IPS-18a (cell line): Measurements from ENCODE around the gene TELO2.

Experiments
- H3K27ac ChIP-seq: one replicate; pipeline ENCODE4 v1.5.1; 2013; ENCODE audit warnings: low read length
- H3K27me3 ChIP-seq: one replicate; pipeline ENCODE4 v1.6.1; 2013; ENCODE audit warnings: mild to moderate bottlenecking, low read length; ENCODE audit not compliant: control insufficient read depth, insufficient read depth
- H3K36me3 ChIP-seq: one replicate; pipeline ENCODE4 v1.6.1; 2013; ENCODE audit warnings: low read depth, low read length; ENCODE audit not compliant: control insufficient read depth
- H3K4me1 ChIP-seq: one replicate; pipeline ENCODE4 v1.6.1; 2013; ENCODE audit warnings: low read depth, low read length; ENCODE audit not compliant: control insufficient read depth
- H3K4me3 ChIP-seq: one replicate; pipeline ENCODE4 v1.5.1; 2013; ENCODE audit warnings: low read length
- H3K9ac ChIP-seq: one replicate; pipeline ENCODE4 v1.6.1; 2013; ENCODE audit warnings: mild to moderate bottlenecking, low read length, moderate library complexity
- H3K9me3 ChIP-seq: one replicate; pipeline ENCODE4 v1.6.1; 2013; ENCODE audit warnings: low read depth, low read length; ENCODE audit not compliant: control insufficient read depth

Gene TELO2

GRCh38 chr16:1496464-1496863, 3.3 kb downstream of the TELO2 start:
- Histone ChIP-seq H3K27me3 (no peaks in the 10 kb centered on the region), H3K9ac (no peak overlapping the region), H3K36me3 (peaks cover 32% of the 10 kb centered on the region), H3K4me1 (no peaks in the 10 kb centered on the region), H3K9me3 (no peaks in the 10 kb centered on the region), H3K4me3 (no peak overlapping the region), H3K27ac (no peak overlapping the region)

GRCh38 chr16:1497014-1497598, 3.9 kb downstream of the TELO2 start:
- Histone ChIP-seq H3K27me3 (no peaks in the 10 kb centered on the region), H3K27ac (no peak overlapping the region), H3K9ac (no peak overlapping the region), H3K36me3 (peaks cover 35% of the 10 kb centered on the region), H3K4me3 (no peak overlapping the region), H3K9me3 (no peaks in the 10 kb centered on the region), H3K4me1 (no peaks in the 10 kb centered on the region)

- Histone ChIP-seq H3K36me3 (peaks cover 51% of the 10 kb centered on the region), H3K4me3 (no peak overlapping the region)
These were observed 5.9 kb downstream of the TELO2 start for GRCh38 chr16:1498899-1499676.

GRCh38 chr16:1499756-1500464, 6.8 kb downstream of the TELO2 start:
- no peaks in the 10 kb centered on the region for H3K27me3 ChIP-seq
- no peak overlapping the region for H3K4me3 ChIP-seq
- H3K9me3 ChIP-seq: no peaks in the 10 kb centered on the region
- H3K27ac ChIP-seq: no peak overlapping the region
- H3K4me1 ChIP-seq: no peaks in the 10 kb centered on the region
- no peak overlapping the region for H3K9ac ChIP-seq
- H3K36me3 ChIP-seq: peaks cover 51% of the 10 kb centered on the region

More at GRCh38 chr16:1498899-1499676, 5.9 kb downstream of the TELO2 start:
- no peaks in the 10 kb centered on the region for H3K4me1 ChIP-seq
- no peaks in the 10 kb centered on the region for H3K9me3 ChIP-seq
- H3K9ac ChIP-seq: no peak overlapping the region
- H3K27me3 ChIP-seq: no peaks in the 10 kb centered on the region
- H3K27ac ChIP-seq: no peak overlapping the region

GRCh38 chr16:1500465-1501150, 7.4 kb downstream of the TELO2 start:
- H3K9me3 ChIP-seq: no peaks in the 10 kb centered on the region
- H3K27ac ChIP-seq: no peak overlapping the region
- no peaks in the 10 kb centered on the region for H3K27me3 ChIP-seq
- H3K9ac ChIP-seq: no peak overlapping the region
- no peak overlapping the region for H3K4me3 ChIP-seq
- H3K36me3 ChIP-seq: peaks cover 49% of the 10 kb centered on the region
- no peaks in the 10 kb centered on the region for H3K4me1 ChIP-seq

- Histone ChIP-seq H3K4me3 (no peak overlapping the region), H3K9me3 (no peaks in the 10 kb centered on the region), H3K27ac (no peak overlapping the region), H3K9ac (no peak overlapping the region), H3K36me3 (peaks cover 47% of the 10 kb centered on the region), H3K4me1 (no peaks in the 10 kb centered on the region), H3K27me3 (no peaks in the 10 kb centered on the region)
These were observed 8.5 kb downstream of the TELO2 start for GRCh38 chr16:1501630-1502029.

- Histone ChIP-seq H3K27me3 (no peaks in the 10 kb centered on the region), H3K9ac (no peak overlapping the region), H3K4me1 (no peaks in the 10 kb centered on the region), H3K4me3 (no peak overlapping the region), H3K9me3 (no peaks in the 10 kb centered on the region), H3K36me3 (peaks cover 49% of the 10 kb centered on the region), H3K27ac (no peak overlapping the region)
These were observed 9.2 kb downstream of the TELO2 start for GRCh38 chr16:1502092-1503004.

- Histone ChIP-seq H3K27me3 (no peaks in the 10 kb centered on the region), H3K4me3 (no peak overlapping the region), H3K9me3 (no peaks in the 10 kb centered on the region), H3K9ac (no peak overlapping the region), H3K36me3 (peaks cover 41% of the 10 kb centered on the region), H3K27ac (no peak overlapping the region), H3K4me1 (no peaks in the 10 kb centered on the region)
These were observed 10.2 kb downstream of the TELO2 start for GRCh38 chr16:1503110-1503955.

- Histone ChIP-seq H3K4me1 (no peaks in the 10 kb centered on the region), H3K9me3 (no peaks in the 10 kb centered on the region), H3K9ac (no peak overlapping the region), H3K4me3 (no peak overlapping the region), H3K27me3 (no peaks in the 10 kb centered on the region), H3K36me3 (peaks cover 34% of the 10 kb centered on the region), H3K27ac (no peak overlapping the region)
These were observed 12.1 kb downstream of the TELO2 start for GRCh38 chr16:1505073-1505844.

- H3K27ac ChIP-seq: no peak overlapping the region
- no peaks in the 10 kb centered on the region for H3K27me3 ChIP-seq
- H3K9me3 ChIP-seq: no peaks in the 10 kb centered on the region
- no peak overlapping the region for H3K9ac ChIP-seq
- no peak overlapping the region for H3K4me3 ChIP-seq
- H3K4me1 ChIP-seq: no peaks in the 10 kb centered on the region
- H3K36me3 ChIP-seq: peaks cover 30% of the 10 kb centered on the region
These were observed 12.8 kb downstream of the TELO2 start for GRCh38 chr16:1505912-1506311.
